ENCODE results near the gene PREP.

DNA sequence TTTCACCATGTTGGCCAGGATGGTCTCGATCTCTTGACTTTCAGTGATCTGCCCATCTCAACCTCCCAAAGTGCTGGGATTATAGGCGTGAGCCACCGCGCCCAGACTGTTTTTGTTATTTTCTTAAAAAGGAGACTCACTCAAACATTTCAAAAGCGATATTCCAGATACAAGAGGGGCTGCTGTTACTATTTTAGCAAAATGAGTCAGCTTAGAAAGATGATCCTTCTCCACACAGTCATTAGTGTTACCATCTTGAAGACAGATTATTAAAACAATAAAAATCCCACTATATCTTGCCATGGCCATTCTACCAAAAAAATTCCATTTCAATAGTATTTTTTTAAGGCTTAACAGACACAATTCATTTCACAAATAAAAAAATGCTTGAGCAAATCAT, 102.8 kb downstream of the PREP start:
- TF ChIP-seq CTCF (IDR thresholded peaks at IDR 0.05): no peak
- no peak for TF ChIP-seq EP300 (IDR thresholded peaks at IDR 0.05)
- TF ChIP-seq POLR2A (IDR thresholded peaks at IDR 0.05): no peak

Measured in ovary (tissue), 3 donors.